H9 (cell line): Measurements from ENCODE around the gene RGS6. TPM values are rescaled to one million over a fixed set of nuclear protein-coding genes. Genes with fewer than 3 reads are reported as not detected.

Experiments used
- DNase-seq: peaks from one replicate; pipeline ENCODE4 v3.0.0-alpha.2; 2017
- H2AFZ ChIP-seq: one replicate; pipeline ENCODE4 v1.6.1; 2013; ENCODE audit warnings: mild to moderate bottlenecking, low read length, control low read depth, moderate library complexity
- H2AK5ac ChIP-seq: 2 replicates; pipeline ENCODE4 v1.6.1; 2013; ENCODE audit warnings: low read length, control low read depth, mixed read lengths; ENCODE audit not compliant: insufficient read length
- H2BK120ac ChIP-seq: one replicate; pipeline ENCODE4 v1.6.1; 2013; ENCODE audit warnings: low read depth, mild to moderate bottlenecking, low read length, control low read depth, inconsistent platforms; ENCODE audit not compliant: poor library complexity, severe bottlenecking
- H2BK12ac ChIP-seq: 2 replicates; pipeline ENCODE4 v1.6.1; 2013; ENCODE audit warnings: low read length, control low read depth, mixed read lengths, low read depth; ENCODE audit not compliant: insufficient read length
- H2BK15ac ChIP-seq: 2 replicates; pipeline ENCODE4 v1.6.1; 2013; ENCODE audit warnings: low read depth, low read length, control low read depth
- H2BK20ac ChIP-seq: one replicate; pipeline ENCODE4 v1.6.1; 2013; ENCODE audit warnings: low read depth, mild to moderate bottlenecking, low read length, control low read depth, inconsistent platforms; ENCODE audit not compliant: poor library complexity, severe bottlenecking
- H2BK5ac ChIP-seq: 2 replicates; pipeline ENCODE4 v1.6.1; 2013; ENCODE audit warnings: low read length, control low read depth, mixed read lengths; ENCODE audit not compliant: insufficient read length
- H3K14ac ChIP-seq: 2 replicates; pipeline ENCODE4 v1.6.1; 2013; ENCODE audit warnings: low read length, control low read depth; ENCODE audit not compliant: insufficient read depth
- H3K18ac ChIP-seq: 2 replicates; pipeline ENCODE4 v1.6.1; 2013; ENCODE audit warnings: low read depth, mild to moderate bottlenecking, mixed read lengths, low read length, control low read depth; ENCODE audit not compliant: insufficient read length
- H3K23ac ChIP-seq: 2 replicates; pipeline ENCODE4 v1.6.1; 2013; ENCODE audit warnings: low read length, control low read depth, mixed read lengths, low read depth; ENCODE audit not compliant: insufficient read length
- H3K23me2 ChIP-seq: 2 replicates; pipeline ENCODE4 v1.6.1; 2013; ENCODE audit warnings: low read depth, mild to moderate bottlenecking, mixed read lengths, low read length, control low read depth; ENCODE audit not compliant: insufficient read length, poor library complexity, severe bottlenecking
- H3K27ac ChIP-seq: 2 replicates; pipeline ENCODE4 v1.5.1; 2013; ENCODE audit warnings: low read length, control low read depth, mixed read lengths, low read depth; ENCODE audit not compliant: insufficient read length
- H3K27me3 ChIP-seq: 2 replicates; pipeline ENCODE4 v1.6.1; 2013; ENCODE audit warnings: low read length, control low read depth, inconsistent platforms; ENCODE audit not compliant: insufficient read depth
- H3K4ac ChIP-seq: 2 replicates; pipeline ENCODE4 v1.6.1; 2013; ENCODE audit warnings: low read depth, mild to moderate bottlenecking, control low read depth, inconsistent platforms, low read length, moderate library complexity
- H3K4me1 ChIP-seq: 2 replicates; pipeline ENCODE4 v1.6.1; 2013; ENCODE audit warnings: low read length, control low read depth, inconsistent platforms; ENCODE audit not compliant: insufficient read depth
- H3K4me2 ChIP-seq: 2 replicates; pipeline ENCODE4 v1.6.1; 2013; ENCODE audit warnings: low read length, control low read depth, mixed read lengths; ENCODE audit not compliant: insufficient read length, insufficient read depth
- H3K56ac ChIP-seq: 2 replicates; pipeline ENCODE4 v1.6.1; 2013; ENCODE audit warnings: low read depth, mild to moderate bottlenecking, mixed read lengths, low read length, control low read depth; ENCODE audit not compliant: insufficient read length
- H3K79me1 ChIP-seq: 2 replicates; pipeline ENCODE4 v1.6.1; 2013; ENCODE audit warnings: low read depth, mild to moderate bottlenecking, moderate library complexity, low read length, control low read depth, inconsistent platforms; ENCODE audit not compliant: insufficient read depth, poor library complexity, severe bottlenecking
- H3K79me2 ChIP-seq: 2 replicates; pipeline ENCODE4 v1.6.1; 2013; ENCODE audit warnings: low read length, control low read depth, inconsistent platforms; ENCODE audit not compliant: insufficient read depth
- H3K9ac ChIP-seq: 2 replicates; pipeline ENCODE4 v1.6.1; 2013; ENCODE audit warnings: low read length, control low read depth, mixed read lengths; ENCODE audit not compliant: insufficient read length; ENCODE audit errors: extremely low read depth
- H3K9me3 ChIP-seq: one replicate; pipeline ENCODE4 v1.6.1; 2013; ENCODE audit warnings: low read depth, low read length, inconsistent platforms; ENCODE audit not compliant: control insufficient read depth
- H3T11ph ChIP-seq: one replicate; pipeline ENCODE4 v1.6.1; 2013; ENCODE audit warnings: mild to moderate bottlenecking, low read length, control low read depth, inconsistent platforms
- H4K20me1 ChIP-seq: one replicate; pipeline ENCODE4 v1.6.1; 2013; ENCODE audit not compliant: control insufficient read depth, insufficient read length, insufficient read depth
- H4K5ac ChIP-seq: 2 replicates; pipeline ENCODE4 v1.6.1; 2013; ENCODE audit warnings: low read depth, mild to moderate bottlenecking, mixed read lengths, low read length, control low read depth; ENCODE audit not compliant: insufficient read length
- H4K8ac ChIP-seq: replicated peaks from 2 replicates; pipeline ENCODE4 v1.6.1; 2013; ENCODE audit warnings: low read length, control low read depth, mixed read lengths, low read depth; ENCODE audit not compliant: insufficient read length
- H4K91ac ChIP-seq: 2 replicates; pipeline ENCODE4 v1.6.1; 2013; ENCODE audit warnings: low read depth, mild to moderate bottlenecking, moderate library complexity, mixed read lengths, low read length, control low read depth; ENCODE audit not compliant: insufficient read length
- H3K27ac Mint-ChIP-seq, 3 experiments: 2 replicates in 2 of 3; 3 replicates in 1 of 3; pipeline ENCODE4 v1.8.0; 2020 to 2021; ENCODE audit warnings: mixed read lengths in 3 of 3, mild to moderate bottlenecking in 1 of 3, moderate library complexity in 1 of 3
- H3K27me3 Mint-ChIP-seq: 2 replicates; pipeline ENCODE4 v1.8.0; 2021; ENCODE audit warnings: low read depth, mild to moderate bottlenecking, moderate library complexity, mixed read lengths
- H3K36me3 Mint-ChIP-seq, 3 experiments: 2 replicates in 2 of 3; 3 replicates in 1 of 3; pipeline ENCODE4 v1.8.0; 2020 to 2021; ENCODE audit warnings: low read depth in 3 of 3, mixed read lengths in 3 of 3; ENCODE audit not compliant: insufficient read depth in 1 of 3
- H3K4me1 Mint-ChIP-seq, 2 experiments: 2 replicates each; pipeline ENCODE4 v1.8.0; 2020; ENCODE audit warnings: mixed read lengths in 2 of 2
- H3K4me3 Mint-ChIP-seq, 2 experiments: 2 replicates in 1 of 2; 3 replicates in 1 of 2; pipeline ENCODE4 v1.8.0; 2020 to 2021; ENCODE audit warnings: mild to moderate bottlenecking in 2 of 2, mixed read lengths in 2 of 2, moderate library complexity in 1 of 2
- H3K9me3 Mint-ChIP-seq, 2 experiments: 2 replicates in 1 of 2; 3 replicates in 1 of 2; pipeline ENCODE4 v1.8.0; 2020; ENCODE audit warnings: mild to moderate bottlenecking in 2 of 2, mixed read lengths in 2 of 2, moderate library complexity in 1 of 2
- CTCF ChIP-seq: fragments of 200-600 bp; sonication (generic); conservative IDR thresholded peaks from 3 replicates; pipeline ENCODE4 v1.8.0; 2021; ENCODE audit warnings: antibody characterized with exemption, mild to moderate bottlenecking
- WGBS: extraction: QIAGEN DNeasy Blood & Tissue Kit; methylation state at CpG from one replicate; pipeline ENCODE4 v1.1.7; 2013; ENCODE audit warnings: missing lambda C conversion rate, low lambda C conversion rate, mixed read lengths; ENCODE audit not compliant: insufficient read length; ENCODE audit errors: extremely low coverage; 5-methylcytosine and 5-hydroxymethylcytosine counted together
- total RNA-seq: library from RNA; stranded (reverse); gene quantifications from 2 replicates; pipeline ENCODE4 v1.2.1, GENCODE V29; 2021

RGS6 gene
- total RNA-seq, 1 experiment from 2014 or later = 3.0 TPM

- Histone ChIP-seq H4K91ac (no peak overlapping the region), H2BK5ac (no peak overlapping the region), H2BK120ac (no peak overlapping the region), H3K23me2 (no peaks in the 10 kb centered on the region), H3K14ac (no peak overlapping the region), H4K20me1 (no peaks in the 10 kb centered on the region), H3K79me1 (no peaks in the 10 kb centered on the region), H2AK5ac (no peak overlapping the region), H3K4me2 (no peak overlapping the region), H3K4ac (no peak overlapping the region), H3T11ph (no peak overlapping the region), H4K8ac (no peak overlapping the region), H3K4me1 (no peaks in the 10 kb centered on the region), H3K27me3 (no peaks in the 10 kb centered on the region), H3K9ac (no peak overlapping the region), H4K5ac (no peak overlapping the region), H3K18ac (no peak overlapping the region), H2BK12ac (no peak overlapping the region), H3K9me3 (no peaks in the 10 kb centered on the region), H2AFZ (no peak overlapping the region), H3K27ac (no peak overlapping the region), H3K56ac (no peak overlapping the region), H2BK20ac (no peak overlapping the region), H3K79me2 (no peaks in the 10 kb centered on the region), H3K23ac (no peak overlapping the region), H2BK15ac (no peak overlapping the region)
- H3K4me3 Mint-ChIP-seq = no peak overlapping the region
- H3K4me1 Mint-ChIP-seq = peaks cover 15 to 20% of the 10 kb centered on the region in 2 experiments
- no CpG with 5 or more reads among the region's 3 CpGs for WGBS
- DNase-seq = no peak
- TF ChIP-seq CTCF = no peak
- no peaks in the 10 kb centered on the region for H3K36me3 Mint-ChIP-seq
- H3K27ac Mint-ChIP-seq = no peak overlapping the region
- H3K27me3 Mint-ChIP-seq = no peaks in the 10 kb centered on the region
- H3K9me3 Mint-ChIP-seq = no peaks in the 10 kb centered on the region; a peak in 2 of 5 replicates
Measured at GRCh38 chr14:72186523-72186922, 254.3 kb downstream of the RGS6 start.
